Esophagus squamous epithelium (tissue), 5 donors: ENCODE results near the gene RASA3. TPM values are rescaled to one million over a fixed set of nuclear protein-coding genes. Genes with fewer than 3 reads are reported as not detected.

Source experiments
- DNase-seq: peaks from one replicate; lab custom pipeline; 2025; lab: John Stamatoyannopoulos, UW
- H3K27ac ChIP-seq, 4 donors: fragments of 200-600 bp; sonication (generic); one replicate each; pipeline ENCODE4 v1.5.1; 2016 to 2019; ENCODE audit warnings: mild to moderate bottlenecking in 1 of 4
- H3K27me3 ChIP-seq, 4 donors: fragments of 200-600 bp; sonication (generic); 1 replicate in 3 of 4; 2 replicates in 1 of 4; pipeline versions ENCODE4 v1.5.1 to v1.6.0; 2017 to 2021; ENCODE audit warnings: antibody characterized with exemption in 1 of 4
- H3K36me3 ChIP-seq, 3 donors: fragments of 200-600 bp; sonication (generic); one replicate each; pipeline ENCODE4 v1.5.1; 2016 to 2019
- H3K4me1 ChIP-seq, 3 donors: fragments of 200-600 bp; sonication (generic); one replicate each; pipeline ENCODE4 v1.5.1; 2017 to 2019
- H3K4me3 ChIP-seq, 4 donors: fragments of 200-600 bp; sonication (generic); 1 replicate in 3 of 4; 2 replicates in 1 of 4; pipeline ENCODE4 v1.5.1; 2016 to 2019; ENCODE audit warnings: mild to moderate bottlenecking in 2 of 4, moderate library complexity in 1 of 4
- H3K9me3 ChIP-seq, 3 donors: fragments of 200-600 bp; sonication (generic); one replicate each; pipeline ENCODE4 v1.5.1; 2016 to 2019
- CTCF ChIP-seq, 6 experiments: fragments of 450-650 bp in 4 of 6; fragments of 200-600 bp in 2 of 6; sonication (generic) in 2 of 6; IDR thresholded peaks; one replicate each; pipeline ENCODE4 v1.5.1; 2016 to 2019; ENCODE audit warnings: antibody characterized with exemption in 6 of 6, mild to moderate bottlenecking in 4 of 6, moderate library complexity in 4 of 6
- POLR2A ChIP-seq, 4 donors: fragments of 450-650 bp; IDR thresholded peaks; one replicate each; pipeline ENCODE4 v1.6.1; 2017; ENCODE audit warnings: antibody characterized with exemption in 4 of 4, mild to moderate bottlenecking in 4 of 4, moderate library complexity in 3 of 4
- WGBS, 2 donors: methylation state at CpG; one replicate each; pipeline ENCODE4 v1.1.5; 2018; 5-methylcytosine and 5-hydroxymethylcytosine counted together
- intact Hi-C: fragments of 100-400 bp; cut with DNase I; formaldehyde crosslinking; loops from one replicate; pipeline ENCODE4 v1.15.0; 2022
- total RNA-seq, 4 donors: library from RNA; depleted of rRNA; stranded (reverse); fragments of >200 nt; gene quantifications; one replicate each; pipeline ENCODE4 v1.1.0, GENCODE V29; 2016
- donor health status: DM: yes; HTN: yes; CAD: no.

The RASA3 gene
- total RNA-seq, 4 donors from 2014 or later: 1.4 to 8.8 (median 3.1) TPM

- no peaks in the 10 kb centered on the region for H3K27me3 ChIP-seq
- H3K4me1 ChIP-seq: peaks cover 4 to 54% (median 22%) of the 10 kb centered on the region in 3 donors
- H3K9me3 ChIP-seq: no peaks in the 10 kb centered on the region
- peak overlapping the region in 2 of 4 donors; percentile 21 to 42 for H3K27ac ChIP-seq
- WGBS, 2 donors: 74 to 77% methylated on average over 5 to 18 of the region's 23 CpGs
- H3K4me3 ChIP-seq: no peak overlapping the region
- DNase-seq: no peak
- TF ChIP-seq CTCF (IDR thresholded peaks at IDR 0.05) (no peak), POLR2A (IDR thresholded peaks at IDR 0.05) (no peak)
- intact Hi-C loops: no loop called here
- H3K36me3 ChIP-seq: peaks cover 0 to 7% (median 0%) of the 10 kb centered on the region in 3 donors
These were observed 75.0 kb downstream of the RASA3 start for GRCh38 chr13:114057166-114058050.

- intact Hi-C loops: no loop called here
- DNase-seq: no peak
- TF ChIP-seq POLR2A (IDR thresholded peaks at IDR 0.05) (no peak), CTCF (IDR thresholded peaks at IDR 0.05) (no peak)
- 79 to 83% methylated on average over 24 to 25 of the region's 28 CpGs for WGBS, 2 donors
- H3K9me3 ChIP-seq: no peaks in the 10 kb centered on the region
- H3K4me1 ChIP-seq: peaks cover 4 to 50% (median 22%) of the 10 kb centered on the region in 3 donors
- H3K4me3 ChIP-seq: no peak overlapping the region
- no peak overlapping the region for H3K27ac ChIP-seq
- peaks cover 0 to 12% (median 0%) of the 10 kb centered on the region in 3 donors for H3K36me3 ChIP-seq
- no peaks in the 10 kb centered on the region for H3K27me3 ChIP-seq
These were observed 76.0 kb downstream of the RASA3 start for GRCh38 chr13:114056205-114057013.

- TF ChIP-seq CTCF (IDR thresholded peaks at IDR 0.05): no peak
- no peak for TF ChIP-seq POLR2A (IDR thresholded peaks at IDR 0.05)
- Histone ChIP-seq H3K9me3 (no peaks in the 10 kb centered on the region), H3K4me1 (peaks cover 4 to 46% (median 22%) of the 10 kb centered on the region in 3 donors), H3K27ac (no peak overlapping the region), H3K4me3 (no peak overlapping the region), H3K27me3 (no peaks in the 10 kb centered on the region), H3K36me3 (peaks cover 0 to 17% (median 0%) of the 10 kb centered on the region in 3 donors)
- DNase-seq: no peak
- WGBS, 2 donors: 96 to 97% methylated on average over 9 of the region's 19 CpGs
- intact Hi-C loops: no loop called here
These were observed 76.7 kb downstream of the RASA3 start for GRCh38 chr13:114055766-114056165.

- WGBS, 2 donors: 86 to 87% methylated on average over 14 to 23 of the region's 24 CpGs
- no peak overlapping the region for H3K4me3 ChIP-seq
- DNase-seq: no peak
- no peaks in the 10 kb centered on the region for H3K27me3 ChIP-seq
- H3K4me1 ChIP-seq: peaks cover 4 to 38% (median 16%) of the 10 kb centered on the region in 3 donors
- H3K27ac ChIP-seq: no peak overlapping the region
- TF ChIP-seq CTCF (IDR thresholded peaks at IDR 0.05) (no peak), POLR2A (IDR thresholded peaks at IDR 0.05) (no peak)
- H3K36me3 ChIP-seq: peaks cover 0 to 21% (median 0%) of the 10 kb centered on the region in 3 donors
- H3K9me3 ChIP-seq: no peaks in the 10 kb centered on the region
- intact Hi-C loops: no loop called here
These were observed 77.5 kb downstream of the RASA3 start for GRCh38 chr13:114054830-114055439.
